GM12865 (cell line): ENCODE results near the gene SIT1.

ENCODE experiments used
- DNase-seq: peaks from one replicate; pipeline ENCODE4 v3.0.0; 2010; ENCODE audit warnings: low read depth
- H3K4me3 ChIP-seq: 2 replicates; pipeline ENCODE4 v1.5.1; 2011; ENCODE audit warnings: mild to moderate bottlenecking, low read depth, low read length, control low read depth
- CTCF ChIP-seq: IDR thresholded peaks from 2 replicates; pipeline ENCODE4 v1.5.1; 2011; ENCODE audit warnings: low read length, control low read depth, low read depth, inconsistent platforms; ENCODE audit not compliant: insufficient read depth; ENCODE audit errors: missing control alignments

SIT1 gene

DNA sequence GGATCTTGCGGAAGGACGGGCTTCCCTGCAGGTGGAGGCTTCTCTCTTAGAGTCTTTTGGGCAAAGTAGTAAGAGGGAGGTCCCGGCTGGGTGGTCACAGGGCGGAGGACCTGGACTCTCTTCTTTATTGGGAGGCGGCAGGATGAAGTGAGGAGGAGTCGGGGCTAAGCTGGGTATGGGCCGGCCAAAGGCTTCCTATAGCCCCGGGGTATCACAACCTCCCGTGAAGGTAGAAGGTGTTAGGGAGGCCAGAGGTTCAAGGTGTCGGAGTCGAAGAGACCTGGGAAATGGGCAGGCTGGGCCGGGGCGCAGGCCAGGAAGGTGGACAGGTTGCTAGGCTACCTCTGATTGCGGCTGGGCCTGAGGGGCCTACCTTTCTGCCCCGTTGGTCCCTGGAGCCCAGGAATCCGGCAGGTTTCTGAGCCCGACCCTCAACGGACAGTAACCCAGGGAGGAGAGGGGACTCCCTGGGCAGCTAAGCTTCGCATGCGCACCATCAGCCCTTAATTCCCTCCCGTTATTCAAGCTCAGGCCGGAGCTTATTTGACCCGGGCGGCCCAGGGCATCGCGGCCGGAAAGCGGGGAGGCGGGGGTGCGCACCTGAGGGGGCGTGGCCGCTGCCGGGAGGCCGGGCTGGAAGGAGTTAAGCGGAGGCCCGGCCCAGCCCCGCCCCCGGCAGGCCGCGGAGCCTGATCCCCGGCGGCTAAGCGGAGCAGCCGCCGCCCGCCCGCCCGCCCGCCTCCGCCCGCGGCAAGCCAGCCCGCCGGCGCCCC, 46.0 kb downstream of the SIT1 start, which contains the start of gene TESK1:
TSS of gene TESK1 (plus strand) at position 685 of the 773 bp plus-strand sequence. CDS start 358 bp downstream, outside the sequence.
- H3K4me3 ChIP-seq = peak within 1 kb of the TSS; percentile 61
- TF ChIP-seq CTCF = no peak
- DNase-seq = peak; percentile 92

DNA sequence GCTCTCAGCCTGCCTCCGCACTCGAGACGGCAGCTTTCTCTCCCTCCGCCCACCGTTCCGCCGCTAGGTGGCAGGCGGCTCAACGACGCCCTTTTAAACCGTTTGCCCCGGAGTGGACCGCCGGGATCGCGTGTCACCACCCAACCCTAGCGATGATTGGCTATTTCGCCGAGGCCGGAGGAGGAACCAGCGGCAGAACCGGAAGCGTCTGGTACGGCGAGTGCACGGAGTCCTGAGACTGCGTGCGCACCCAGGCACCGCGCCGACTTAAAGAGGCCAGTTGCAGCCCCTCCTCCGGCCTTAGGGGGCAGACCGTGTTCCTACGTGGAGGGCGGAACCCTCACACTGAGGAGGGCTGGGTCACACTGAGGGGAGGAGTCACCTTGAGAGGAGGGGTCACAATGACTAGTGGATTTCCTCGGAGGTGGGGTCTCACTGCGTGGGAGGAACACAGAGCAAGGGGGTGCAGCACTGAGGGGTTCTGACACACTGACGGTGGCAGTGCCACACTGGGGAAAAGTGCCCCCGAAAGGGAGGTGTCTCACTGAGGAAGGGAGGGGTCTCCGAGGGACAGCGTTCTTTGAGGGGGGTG, 46.6 kb downstream of the SIT1 start:
- peak; percentile 87 for TF ChIP-seq CTCF
- peak; percentile 100 for DNase-seq
- H3K4me3 ChIP-seq = peak overlapping the region; percentile 59

DNA sequence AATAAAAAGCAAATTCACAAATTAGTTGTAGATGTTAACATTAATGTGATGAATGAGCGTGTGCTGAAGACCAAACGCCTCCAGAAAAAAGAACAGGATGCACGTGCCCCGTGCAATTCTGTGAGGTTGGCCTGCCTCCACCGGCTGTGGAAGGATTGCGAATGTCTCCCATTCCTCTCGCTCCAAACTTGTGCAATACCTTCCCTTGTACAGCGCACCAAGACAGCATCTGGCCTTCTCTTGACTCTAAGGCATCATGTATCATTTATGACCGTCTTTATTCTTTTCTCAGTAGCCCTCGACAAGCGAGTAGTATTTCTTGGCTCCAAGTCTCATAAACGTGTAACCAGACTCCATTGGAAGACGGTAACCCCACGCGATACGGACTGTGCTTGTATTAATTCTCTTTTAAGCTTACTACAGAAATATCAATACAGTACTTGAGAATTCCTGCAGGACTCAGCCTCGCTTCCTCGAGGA, 47.2 kb downstream of the SIT1 start:
- TF ChIP-seq CTCF = no peak
- no peak for DNase-seq
- peak overlapping the region; percentile 57 for H3K4me3 ChIP-seq

DNA sequence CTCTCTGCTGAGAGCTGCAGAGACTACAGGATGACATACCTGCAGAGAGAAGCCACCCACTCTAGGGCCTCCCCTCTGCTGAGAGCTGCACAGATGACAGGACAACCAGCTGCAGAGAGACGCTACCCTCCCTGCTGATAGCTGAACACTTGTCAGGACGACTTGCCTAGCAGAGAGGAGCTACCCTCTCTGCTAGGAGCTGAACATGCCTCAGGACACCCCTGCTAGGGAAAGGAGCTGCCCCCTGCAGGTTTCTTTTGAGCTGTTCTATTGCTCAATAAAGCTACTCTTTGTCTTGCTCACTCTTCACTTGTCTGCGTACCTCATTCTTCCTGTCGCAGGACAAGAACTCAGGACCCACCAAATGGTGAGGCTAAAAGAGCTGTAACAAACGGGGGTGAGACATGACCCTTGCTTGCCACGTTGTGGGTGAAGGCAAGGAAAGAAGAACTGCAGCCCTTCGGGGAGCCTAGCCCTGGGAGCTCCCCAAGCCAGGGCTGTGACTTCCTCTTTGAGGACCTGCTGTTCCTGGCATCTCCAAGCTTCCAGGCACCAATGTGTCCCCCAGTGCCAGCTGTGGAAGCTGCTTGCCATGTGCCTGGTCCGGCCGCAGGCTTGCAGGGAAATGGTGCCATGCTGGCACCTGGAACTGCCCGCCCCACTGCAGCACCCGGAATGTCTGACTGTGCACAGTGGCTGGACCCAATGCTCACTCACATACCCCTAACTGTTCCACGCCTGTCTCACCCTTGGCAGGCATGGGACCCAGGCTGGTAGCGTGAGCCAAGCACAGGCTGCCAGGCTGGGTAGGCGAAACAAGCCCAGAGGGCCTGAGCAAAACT, 50.7 kb downstream of the SIT1 start:
- H3K4me3 ChIP-seq = no peak overlapping the region
- DNase-seq = no peak
- no peak for TF ChIP-seq CTCF
